Measurements from ENCODE around the gene NDFIP1.

DNA sequence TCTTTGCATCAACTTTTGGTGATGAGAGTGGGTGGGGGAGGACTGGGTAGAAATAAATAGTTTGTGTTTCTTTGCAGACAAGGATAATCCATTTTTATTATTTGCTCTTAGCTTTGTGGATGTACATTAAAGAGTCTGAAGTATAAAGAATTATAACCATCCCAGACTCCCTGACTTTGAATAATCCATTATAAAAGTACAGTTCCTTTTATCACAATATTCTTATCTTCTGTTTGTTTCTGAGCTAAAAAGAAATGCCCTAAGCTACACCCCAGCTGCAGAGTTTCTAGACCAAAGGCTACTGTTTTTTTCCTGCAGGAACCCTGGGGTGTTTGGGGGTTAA is 77.9 kb downstream of the NDFIP1 start:
- no peak for TF ChIP-seq CTCF (conservative IDR thresholded peaks at IDR 0.05)
- no peak for TF ChIP-seq EZH2 (IDR thresholded peaks at IDR 0.05; ENCODE audit: low read depth)
